ENCODE measurements around the gene PEX16. TPM values are rescaled to one million over a fixed set of nuclear protein-coding genes. Genes with fewer than 3 reads are reported as not detected.

Gene PEX16
- total and polyA plus RNA-seq, 9 of the 15 experiments (the other 6 are each of a cell fraction or from before 2014, with no cell fraction given), result 1.5 to 43.9 (median 14.6) TPM

GRCh38 chr11:45917623-45918330, at the start of gene PEX16 (continued):
- TF ChIP-seq ZNF639 (CRISPR knock-in tag; conservative IDR thresholded peaks at IDR 0.05 in 1 of 2, IDR thresholded peaks at IDR 0.05 in 1 of 2) (peak in 1 of 2 experiments; percentile 98; a peak in 2 of 4 replicates), POLR2H (tag; IDR thresholded peaks at IDR 0.05; ENCODE audit: low read depth) (no peak), RBBP5 (IDR thresholded peaks at IDR 0.05; ENCODE audit: borderline replicate concordance, insufficient read depth, low read length, poor library complexity, severe bottlenecking) (peak; percentile 63), TAF7 (tag; IDR thresholded peaks at IDR 0.05) (peak; percentile 54; the same call in 1 of the 2 replicates), CEBPG (CRISPR knock-in tag; IDR thresholded peaks at IDR 0.05) (peak; percentile 98), CEBPG (tag; conservative IDR thresholded peaks at IDR 0.05 in 1 of 2, IDR thresholded peaks at IDR 0.05 in 1 of 2) (peak; percentile 94 to 98), PML (IDR thresholded peaks at IDR 0.05; ENCODE audit: low read length) (0 out of 2 replicates have a peak, but pooled peaks have one; percentile 39), SAFB2 (IDR thresholded peaks at IDR 0.05; ENCODE audit: borderline replicate concordance, low read depth, low read length, severe bottlenecking) (no peak), KLF16 (IDR thresholded peaks at IDR 0.05) (no peak), HCFC1 (IDR thresholded peaks at IDR 0.05; ENCODE audit: low read depth, low read length) (peak; percentile 71), PKNOX1 (IDR thresholded peaks at IDR 0.05) (peak; percentile 34), NR2C1 (IDR thresholded peaks at IDR 0.05) (peak; percentile 90), NR2C1 (tag; IDR thresholded peaks at IDR 0.05) (peak; percentile 92), ZBTB43 (CRISPR knock-in tag; IDR thresholded peaks at IDR 0.05) (no peak), NCOA4 (IDR thresholded peaks at IDR 0.05; ENCODE audit: partially characterized antibody) (peak; percentile 96), ATF3 (IDR thresholded peaks at IDR 0.05) (peak; percentile 66; the same call in 1 of the 2 replicates), ATF3 (CRISPR knock-in tag; conservative IDR thresholded peaks at IDR 0.05) (no peak; the same call in 1 of the 2 replicates), POLR2B (IDR thresholded peaks at IDR 0.05; ENCODE audit: low read depth, partially characterized antibody) (peak; percentile 86), GABPB1 (CRISPR knock-in tag; IDR thresholded peaks at IDR 0.05) (peak; percentile 99), NKRF (IDR thresholded peaks at IDR 0.05; ENCODE audit: borderline replicate concordance) (peak; percentile 88; the same call in 1 of the 2 replicates)

Measured in K562 (cell line).